OCI-LY3 (cell line): Measurements from ENCODE around the gene CHN2.

Experiments
- H2AFZ ChIP-seq: fragments of 200-600, 300-600 bp; shearing (Covaris generic); 2 replicates; pipeline ENCODE4 v1.6.0; 2014; ENCODE audit warnings: antibody characterized with exemption, low read depth, low read length
- H3K27ac ChIP-seq: fragments of 200-600, 300-600 bp; sonication (generic); 2 replicates; pipeline ENCODE4 v1.5.1; 2014; ENCODE audit warnings: mild to moderate bottlenecking, low read length, moderate library complexity, mixed read lengths
- H3K27me3 ChIP-seq: fragments of 200-600, 300-600 bp; sonication (generic); 2 replicates; pipeline ENCODE4 v1.6.1; 2014; ENCODE audit warnings: low read depth, low read length, mixed read lengths
- H3K36me3 ChIP-seq: fragments of 200-600, 300-600 bp; sonication (generic); replicated peaks from 2 replicates; pipeline ENCODE3; 2014; ENCODE audit warnings: low read depth, low read length, mixed read lengths
- H3K4me1 ChIP-seq: fragments of 300-600, 200-600 bp; sonication (generic); 2 replicates; pipeline ENCODE4 v1.6.1; 2014; ENCODE audit warnings: low read length, mixed read lengths
- H3K4me2 ChIP-seq: fragments of 200-600, 300-600 bp; sonication (generic); 2 replicates; pipeline ENCODE4 v1.6.1; 2014; ENCODE audit warnings: low read length, mixed read lengths
- H3K4me3 ChIP-seq: fragments of 300-600, 200-600 bp; sonication (generic); 2 replicates; pipeline ENCODE4 v1.5.1; 2014; ENCODE audit warnings: antibody characterized with exemption, mild to moderate bottlenecking, low read length, moderate library complexity
- H3K79me2 ChIP-seq: fragments of 300-600, 200-600 bp; shearing (Covaris generic); 2 replicates; pipeline ENCODE4 v1.6.1; 2014; ENCODE audit warnings: mild to moderate bottlenecking, low read length, mixed read lengths
- H3K9ac ChIP-seq: fragments of 300-600, 200-600 bp; shearing (Covaris generic); 2 replicates; pipeline ENCODE4 v1.6.0; 2014; ENCODE audit warnings: mild to moderate bottlenecking, low read length, moderate library complexity
- H3K9me3 ChIP-seq: fragments of 200-600, 300-600 bp; shearing (Covaris generic); 2 replicates; pipeline ENCODE4 v1.6.1; 2014; ENCODE audit warnings: low read length, mixed read lengths; ENCODE audit not compliant: insufficient read depth
- H4K20me1 ChIP-seq: fragments of 200-600, 300-600 bp; sonication (generic); 2 replicates; pipeline ENCODE4 v1.6.1; 2016; ENCODE audit warnings: low read length, mixed read lengths; ENCODE audit not compliant: insufficient read depth
- CTCF ChIP-seq: fragments of 200-600, 300-600 bp; sonication (generic); IDR thresholded peaks from 2 replicates; pipeline ENCODE4 v1.5.1; 2014; ENCODE audit warnings: antibody characterized with exemption, low read length, low read depth
- EZH2phosphoT487 ChIP-seq: fragments of 200-600 bp; shearing (Covaris generic); IDR thresholded peaks from 2 replicates; pipeline ENCODE4 v1.6.1; 2018; ENCODE audit warnings: antibody characterized with exemption, mixed run types, low read depth

Gene CHN2

GRCh38 chr7:29194594-29195427 lies at the start of gene CHN2:
CHN2 (plus strand) TSS chr7:29194775.
- peak within 1 kb of the TSS; percentile 22 for H3K9ac ChIP-seq
- peaks cover 49% of the 10 kb centered on the region for H3K27me3 ChIP-seq
- no peaks in the 10 kb centered on the region for H3K79me2 ChIP-seq
- no peak for TF ChIP-seq EZH2phosphoT487
- TF ChIP-seq CTCF, result no peak
- no peak within 1 kb of the TSS for H3K27ac ChIP-seq
- H3K4me2 ChIP-seq, result peak within 1 kb of the TSS; percentile 67
- H2AFZ ChIP-seq, result no peak within 1 kb of the TSS
- H3K36me3 ChIP-seq, result no peaks in the 10 kb centered on the region
- no peaks in the 10 kb centered on the region for H4K20me1 ChIP-seq
- H3K4me3 ChIP-seq, result peak within 1 kb of the TSS; percentile 74
- H3K4me1 ChIP-seq, result no peaks in the 10 kb centered on the region
- H3K9me3 ChIP-seq, result no peaks in the 10 kb centered on the region

- peak overlapping the region; percentile 84 for H3K4me3 ChIP-seq
- peak overlapping the region; percentile 69 for H3K9ac ChIP-seq
- peak overlapping the region; percentile 64; the same call in 1 of the 2 replicates for H2AFZ ChIP-seq
- H3K79me2 ChIP-seq, result no peaks in the 10 kb centered on the region
- H3K27ac ChIP-seq, result no peak overlapping the region
- TF ChIP-seq EZH2phosphoT487 (no peak), CTCF (no peak)
- peaks cover 17% of the 10 kb centered on the region for H3K4me1 ChIP-seq
- no peaks in the 10 kb centered on the region for H3K36me3 ChIP-seq
- no peaks in the 10 kb centered on the region for H4K20me1 ChIP-seq
- H3K9me3 ChIP-seq, result no peaks in the 10 kb centered on the region
- H3K4me2 ChIP-seq, result peak overlapping the region; percentile 99
- peaks cover 14% of the 10 kb centered on the region for H3K27me3 ChIP-seq
Observed at GRCh38 chr7:29145553-29146056, 49.0 kb upstream of the CHN2 start.

GRCh38 chr7:29146057-29146706 lies 48.4 kb upstream of the CHN2 start, which contains the start of gene CPVL:
CPVL (minus strand) TSS chr7:29146537; CDS start chr7:29121061, 25,476 bp downstream.
- Histone ChIP-seq H3K4me2 (peak within 1 kb of the TSS; percentile 99), H3K27me3 (peaks cover 14% of the 10 kb centered on the region), H3K27ac (no peak within 1 kb of the TSS), H3K9me3 (no peaks in the 10 kb centered on the region), H3K79me2 (no peaks in the 10 kb centered on the region), H3K9ac (peak within 1 kb of the TSS; percentile 69), H4K20me1 (no peaks in the 10 kb centered on the region), H3K4me1 (peaks cover 17% of the 10 kb centered on the region), H3K36me3 (no peaks in the 10 kb centered on the region), H3K4me3 (peak within 1 kb of the TSS; percentile 84), H2AFZ (peak within 1 kb of the TSS; percentile 64)
- no peak for TF ChIP-seq CTCF
- no peak for TF ChIP-seq EZH2phosphoT487
